Measurements from ENCODE around the gene GALNT1. TPM values are rescaled to one million over a fixed set of nuclear protein-coding genes. Genes with fewer than 3 reads are reported as not detected.

Gene GALNT1
- polyA plus RNA-seq, 2 of the 4 experiments (the other 2 are of a cell fraction), result 97.4 to 113 TPM

GRCh38 chr18:35750929-35751328 lies 169.4 kb downstream of the GALNT1 start:
- no peak overlapping the region for H3K4me2 ChIP-seq
- CTCF ChIA-PET, result interaction anchor here (2.4 kb wide), 1 partner anchor 199 kb away, joined by 6 read pairs; no protein-coding TSS in a partner anchor
- TF ChIP-seq EP300 (IDR thresholded peaks at IDR 0.05), result no peak
- TF ChIP-seq RARB (CRISPR knock-in tag; IDR thresholded peaks at IDR 0.05), result no peak
- no peak overlapping the region for H3K27ac ChIP-seq
- 10% methylated on average over 2 of the region's 2 CpGs for WGBS (ENCODE audit: missing lambda C conversion rate)
- H3K4me1 ChIP-seq, result no peaks in the 10 kb centered on the region
- ATAC-seq (no peak), DNase-seq (ENCODE audit: low read depth in 1 of 2, low spot score in 1 of 2) (no peak), FAIRE-seq (no peak)
- no peaks in the 10 kb centered on the region for H3K9me3 ChIP-seq
- POLR2A ChIA-PET, result no interaction called here
- no peak overlapping the region for H3K4me3 ChIP-seq

- Histone ChIP-seq H3K9me3 (no peaks in the 10 kb centered on the region), H3K27ac (no peak overlapping the region), H3K4me3 (no peak overlapping the region), H3K4me2 (no peak overlapping the region), H3K4me1 (no peaks in the 10 kb centered on the region)
- ATAC-seq (no peak), DNase-seq (ENCODE audit: low read depth in 1 of 2, low spot score in 1 of 2) (no peak), FAIRE-seq (no peak)
- 71% methylated on average over 5 of the region's 5 CpGs for WGBS (ENCODE audit: missing lambda C conversion rate)
- no peak for TF ChIP-seq FOSB (CRISPR knock-in tag; IDR thresholded peaks at IDR 0.05)
- TF ChIP-seq JUNB (IDR thresholded peaks at IDR 0.05), result no peak
- no peak for TF ChIP-seq NR3C1 (IDR thresholded peaks at IDR 0.05)
- no peak for TF ChIP-seq KDM1A (IDR thresholded peaks at IDR 0.05; ENCODE audit: low read depth)
- no peak for TF ChIP-seq HMGXB4 (CRISPR knock-in tag; IDR thresholded peaks at IDR 0.05; ENCODE audit: borderline replicate concordance)
- TF ChIP-seq PBX3 (IDR thresholded peaks at IDR 0.05), result no peak
- no peak for TF ChIP-seq EHMT2 (IDR thresholded peaks at IDR 0.05; ENCODE audit: low read depth)
- TF ChIP-seq HOXB13 (CRISPR knock-in tag; IDR thresholded peaks at IDR 0.05; ENCODE audit: low read depth), result no peak
- no peak for TF ChIP-seq KDM5A (IDR thresholded peaks at IDR 0.05)
- TF ChIP-seq REST (IDR thresholded peaks at IDR 0.05), result no peak
- no peak for TF ChIP-seq POLR2A (IDR thresholded peaks at IDR 0.05; ENCODE audit: low read length)
- ChIA-PET POLR2A (no interaction called here), CTCF (no interaction called here)
These were observed 171.9 kb downstream of the GALNT1 start for GRCh38 chr18:35753306-35753910.

GRCh38 chr18:35754464-35754863 lies 172.9 kb downstream of the GALNT1 start:
- CTCF ChIA-PET, result interaction anchor here (2.9 kb wide), 1 partner anchor 196 kb away, joined by 13 read pairs; no protein-coding TSS in a partner anchor
- WGBS (ENCODE audit: missing lambda C conversion rate), result 10% methylated on average over 2 of the region's 4 CpGs
- POLR2A ChIA-PET, result interaction anchor here (1.2 kb wide), 1 partner anchor 218 kb away, joined by 3 read pairs; the partner anchor contains the start of gene RMP24

More at GRCh38 chr18:35754464-35754863, 172.9 kb downstream of the GALNT1 start:
- no peak overlapping the region for H3K27ac ChIP-seq
- no peak for DNase-seq (ENCODE audit: low read depth in 1 of 2, low spot score in 1 of 2)
- H3K4me3 ChIP-seq, result no peak overlapping the region
- no peak for FAIRE-seq
- no peaks in the 10 kb centered on the region for H3K9me3 ChIP-seq
- no peak overlapping the region for H3K4me2 ChIP-seq
- H3K4me1 ChIP-seq, result no peaks in the 10 kb centered on the region
- TF ChIP-seq NR3C1 (IDR thresholded peaks at IDR 0.05) (no peak), RARB (CRISPR knock-in tag; IDR thresholded peaks at IDR 0.05) (no peak), CEBPB (IDR thresholded peaks at IDR 0.05) (no peak), EHF (CRISPR knock-in tag; IDR thresholded peaks at IDR 0.05) (no peak), HOXB5 (CRISPR knock-in tag; IDR thresholded peaks at IDR 0.05) (no peak), CHD2 (IDR thresholded peaks at IDR 0.05; ENCODE audit: low read length, partially characterized antibody) (no peak), ZNF302 (CRISPR knock-in tag; IDR thresholded peaks at IDR 0.05) (no peak), FOSL2 (IDR thresholded peaks at IDR 0.05) (no peak), FOSL2 (CRISPR knock-in tag; IDR thresholded peaks at IDR 0.05) (no peak), CHD4 (IDR thresholded peaks at IDR 0.05; ENCODE audit: borderline replicate concordance) (no peak)
- no peak for ATAC-seq
